NB4 (cell line): ENCODE data around the gene NFAT5.

Experiments used
- MYC ChIP-seq: IDR thresholded peaks from 2 replicates; pipeline ENCODE4 v1.6.1; 2011; ENCODE audit warnings: low read depth, low read length
- POLR2A ChIP-seq: IDR thresholded peaks from 2 replicates; pipeline ENCODE4 v1.6.1; 2011; ENCODE audit warnings: mild to moderate bottlenecking; ENCODE audit not compliant: insufficient read length; ENCODE audit errors: extremely low read depth
- TF ChIP-seq, protein P1 (sequence below): IDR thresholded peaks from one replicate; pipeline ENCODE4 v1.5.1; 2012; ENCODE audit warnings: low read depth, low read length

DNA sequence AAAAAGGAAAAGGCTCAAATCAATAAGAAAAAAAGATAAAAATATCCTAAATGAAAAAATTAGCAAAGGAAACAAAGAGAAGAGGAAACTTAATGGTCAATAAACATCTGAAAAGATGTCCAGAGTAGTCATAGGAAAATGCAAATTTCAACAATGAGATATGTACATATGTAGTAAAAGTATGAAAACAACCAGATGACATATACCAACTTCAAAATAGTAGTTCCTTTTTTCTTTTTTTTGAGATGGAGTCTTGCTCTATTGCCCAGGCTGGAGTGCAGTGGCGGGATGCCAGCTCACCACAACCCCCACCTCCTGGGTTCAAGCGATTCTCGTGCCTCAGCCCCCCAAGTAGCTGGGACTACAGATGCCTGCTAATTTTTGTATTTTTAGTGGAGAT lies 21.7 kb upstream of the NFAT5 start:
- TF ChIP-seq, protein P1, sequence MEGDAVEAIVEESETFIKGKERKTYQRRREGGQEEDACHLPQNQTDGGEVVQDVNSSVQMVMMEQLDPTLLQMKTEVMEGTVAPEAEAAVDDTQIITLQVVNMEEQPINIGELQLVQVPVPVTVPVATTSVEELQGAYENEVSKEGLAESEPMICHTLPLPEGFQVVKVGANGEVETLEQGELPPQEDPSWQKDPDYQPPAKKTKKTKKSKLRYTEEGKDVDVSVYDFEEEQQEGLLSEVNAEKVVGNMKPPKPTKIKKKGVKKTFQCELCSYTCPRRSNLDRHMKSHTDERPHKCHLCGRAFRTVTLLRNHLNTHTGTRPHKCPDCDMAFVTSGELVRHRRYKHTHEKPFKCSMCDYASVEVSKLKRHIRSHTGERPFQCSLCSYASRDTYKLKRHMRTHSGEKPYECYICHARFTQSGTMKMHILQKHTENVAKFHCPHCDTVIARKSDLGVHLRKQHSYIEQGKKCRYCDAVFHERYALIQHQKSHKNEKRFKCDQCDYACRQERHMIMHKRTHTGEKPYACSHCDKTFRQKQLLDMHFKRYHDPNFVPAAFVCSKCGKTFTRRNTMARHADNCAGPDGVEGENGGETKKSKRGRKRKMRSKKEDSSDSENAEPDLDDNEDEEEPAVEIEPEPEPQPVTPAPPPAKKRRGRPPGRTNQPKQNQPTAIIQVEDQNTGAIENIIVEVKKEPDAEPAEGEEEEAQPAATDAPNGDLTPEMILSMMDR = no peak
- TF ChIP-seq POLR2A = no peak
- TF ChIP-seq MYC = no peak
